GM12864 (cell line): ENCODE results near the gene LARGE1.
A peak's percentile ranks its signal among the peaks of the same experiment; 100 is the strongest.

Source experiments
- DNase-seq: peaks from one replicate; pipeline ENCODE4 v3.0.0-alpha.2; 2011; ENCODE audit warnings: low read depth
- H3K4me3 ChIP-seq: 2 replicates; pipeline ENCODE4 v1.5.1; 2011; ENCODE audit warnings: mild to moderate bottlenecking, low read depth, low read length, control low read depth
- TF ChIP-seq, protein P1 (sequence below): IDR thresholded peaks from 2 replicates; pipeline ENCODE4 v1.5.1; 2011; ENCODE audit warnings: low read depth, mild to moderate bottlenecking, moderate library complexity, low read length, control low read depth, inconsistent platforms; ENCODE audit errors: missing control alignments

The LARGE1 gene

DNA sequence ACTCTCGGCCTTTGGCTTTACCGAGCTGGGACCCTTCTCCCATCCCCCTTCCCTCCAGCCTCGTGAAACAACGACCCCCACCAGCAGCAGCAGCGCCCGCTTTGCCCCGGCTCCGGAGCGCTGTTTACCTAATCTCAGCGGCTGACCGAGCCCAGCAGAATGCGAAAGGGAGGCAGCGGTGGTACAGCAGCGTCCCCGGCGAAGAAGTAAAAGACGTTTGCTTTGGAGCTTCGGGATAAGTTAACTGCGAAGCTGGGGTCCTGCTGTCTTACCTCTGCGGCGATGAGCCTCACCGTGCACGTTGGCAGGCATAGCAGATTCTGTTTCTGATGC is 2.0 kb upstream of the LARGE1 start:
- no peak for DNase-seq
- TF ChIP-seq, protein P1, sequence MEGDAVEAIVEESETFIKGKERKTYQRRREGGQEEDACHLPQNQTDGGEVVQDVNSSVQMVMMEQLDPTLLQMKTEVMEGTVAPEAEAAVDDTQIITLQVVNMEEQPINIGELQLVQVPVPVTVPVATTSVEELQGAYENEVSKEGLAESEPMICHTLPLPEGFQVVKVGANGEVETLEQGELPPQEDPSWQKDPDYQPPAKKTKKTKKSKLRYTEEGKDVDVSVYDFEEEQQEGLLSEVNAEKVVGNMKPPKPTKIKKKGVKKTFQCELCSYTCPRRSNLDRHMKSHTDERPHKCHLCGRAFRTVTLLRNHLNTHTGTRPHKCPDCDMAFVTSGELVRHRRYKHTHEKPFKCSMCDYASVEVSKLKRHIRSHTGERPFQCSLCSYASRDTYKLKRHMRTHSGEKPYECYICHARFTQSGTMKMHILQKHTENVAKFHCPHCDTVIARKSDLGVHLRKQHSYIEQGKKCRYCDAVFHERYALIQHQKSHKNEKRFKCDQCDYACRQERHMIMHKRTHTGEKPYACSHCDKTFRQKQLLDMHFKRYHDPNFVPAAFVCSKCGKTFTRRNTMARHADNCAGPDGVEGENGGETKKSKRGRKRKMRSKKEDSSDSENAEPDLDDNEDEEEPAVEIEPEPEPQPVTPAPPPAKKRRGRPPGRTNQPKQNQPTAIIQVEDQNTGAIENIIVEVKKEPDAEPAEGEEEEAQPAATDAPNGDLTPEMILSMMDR, result no peak
- peak overlapping the region; percentile 71 for H3K4me3 ChIP-seq

DNA sequence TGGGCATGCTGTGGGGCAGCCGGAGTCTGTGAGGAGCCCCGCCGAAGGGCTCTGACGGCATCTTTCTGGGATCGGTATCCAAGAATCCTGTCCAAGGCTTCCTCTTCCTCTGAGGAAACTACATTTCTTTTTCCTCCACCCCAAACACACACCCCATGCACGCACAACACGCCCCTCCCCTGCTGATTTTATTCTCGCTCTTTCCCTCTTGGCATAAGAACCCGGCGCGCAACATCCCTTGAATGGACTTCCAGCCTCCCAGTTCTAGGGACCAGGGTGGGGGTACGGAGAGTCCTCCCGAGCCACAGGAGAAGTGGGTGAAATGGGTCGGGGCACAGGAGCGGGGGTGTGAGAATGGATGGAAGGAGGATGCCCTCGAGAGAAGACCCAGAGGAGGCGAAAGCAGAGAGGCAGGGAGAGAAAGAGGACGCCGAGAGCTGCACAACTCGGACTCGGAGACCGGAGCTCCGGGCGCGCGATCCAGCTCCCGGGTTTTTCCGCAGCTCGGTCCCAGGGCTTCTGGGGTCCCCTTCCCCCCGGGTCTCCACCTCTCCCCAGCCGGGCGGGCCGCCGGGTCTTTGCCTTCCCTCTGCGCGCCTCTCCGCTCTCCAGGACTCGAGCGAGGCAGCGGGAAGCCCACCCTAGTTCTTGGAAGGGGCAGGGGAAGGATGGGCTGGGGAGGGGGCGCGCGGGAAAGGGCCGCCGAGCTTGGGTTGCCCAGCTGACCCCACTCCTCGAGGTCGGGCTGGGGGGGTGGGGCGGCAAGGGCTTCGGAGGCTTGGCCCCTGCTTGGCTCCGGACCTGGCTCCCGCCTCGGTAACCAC is 1.5 kb upstream of the LARGE1 start:
- TF ChIP-seq, protein P1, result no peak
- H3K4me3 ChIP-seq, result peak overlapping the region; percentile 71
- DNase-seq, result no peak

DNA sequence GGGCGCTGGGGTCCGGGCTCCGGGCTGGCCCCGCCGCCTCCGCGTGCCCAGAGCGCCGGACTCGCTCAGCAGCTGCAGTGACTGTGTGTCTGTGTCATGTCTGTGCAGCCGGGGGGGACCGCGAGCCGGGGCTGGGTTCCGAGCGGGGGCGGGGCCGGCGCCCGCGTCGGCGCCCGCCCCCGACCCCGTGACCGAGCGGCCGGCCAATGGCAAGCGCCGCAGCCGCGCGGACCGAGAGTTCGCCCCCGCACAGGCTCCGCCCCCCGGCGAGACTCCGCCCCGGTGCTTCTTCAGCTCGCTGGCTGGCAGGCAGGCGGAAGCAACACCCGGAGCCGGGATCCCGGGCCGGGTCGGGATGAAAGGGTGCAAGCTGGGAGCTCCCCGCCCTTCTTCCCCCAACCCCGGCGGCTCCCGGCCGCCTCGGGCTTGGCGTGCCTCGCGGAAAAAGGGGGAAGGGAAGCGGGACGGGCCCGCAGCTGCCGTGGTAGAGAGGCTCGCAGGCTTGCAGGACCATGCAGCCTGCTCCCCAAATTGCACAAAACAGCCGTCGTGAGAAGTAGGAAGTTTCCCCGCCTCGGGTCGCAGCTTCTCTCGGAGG is 750 bp upstream of the LARGE1 start:
- TF ChIP-seq, protein P1, result no peak
- peak; percentile 79 for DNase-seq
- H3K4me3 ChIP-seq, result peak overlapping the region; percentile 94

DNA sequence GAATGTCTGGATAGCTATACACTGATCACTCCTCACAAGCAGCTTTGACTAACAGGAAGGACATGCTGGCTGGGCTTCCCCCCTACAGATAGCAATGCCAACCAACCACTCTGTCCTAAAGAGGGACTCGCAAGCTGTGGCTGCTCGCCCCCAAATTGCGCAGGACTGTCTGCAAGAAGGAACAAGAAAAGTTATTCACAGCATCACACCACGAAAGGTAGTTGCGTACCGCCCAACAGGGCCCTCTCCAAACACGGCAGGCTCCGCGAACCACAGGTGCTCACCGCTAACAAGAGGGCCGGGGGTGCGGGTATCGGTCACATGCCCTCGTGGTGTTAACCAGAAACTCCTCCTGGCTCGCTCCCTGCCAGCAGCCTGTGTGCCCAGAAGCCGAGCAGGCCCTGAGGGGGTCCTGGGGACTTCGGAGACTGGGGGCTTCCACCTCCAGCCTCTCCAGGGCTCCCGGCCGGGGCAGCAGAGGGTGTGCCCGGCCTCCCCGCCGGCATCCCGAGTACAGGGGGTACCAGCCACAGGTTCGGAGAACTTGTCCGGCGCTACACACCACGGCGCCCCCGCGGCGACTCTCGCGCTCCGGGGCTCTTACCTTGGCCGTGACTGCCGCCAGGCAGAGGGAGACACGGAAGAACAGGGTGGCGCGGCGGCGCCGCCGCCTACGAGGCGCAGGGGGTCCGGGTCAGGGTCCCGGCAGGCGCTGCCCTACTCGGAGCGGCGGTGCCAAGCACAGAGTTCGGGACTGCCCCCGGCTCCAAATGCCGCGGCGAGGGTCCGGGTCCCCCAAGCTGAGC is 682 bp downstream of the LARGE1 start:
- DNase-seq, result no peak
- H3K4me3 ChIP-seq, result peak overlapping the region; percentile 94
- TF ChIP-seq, protein P1, result no peak

DNA sequence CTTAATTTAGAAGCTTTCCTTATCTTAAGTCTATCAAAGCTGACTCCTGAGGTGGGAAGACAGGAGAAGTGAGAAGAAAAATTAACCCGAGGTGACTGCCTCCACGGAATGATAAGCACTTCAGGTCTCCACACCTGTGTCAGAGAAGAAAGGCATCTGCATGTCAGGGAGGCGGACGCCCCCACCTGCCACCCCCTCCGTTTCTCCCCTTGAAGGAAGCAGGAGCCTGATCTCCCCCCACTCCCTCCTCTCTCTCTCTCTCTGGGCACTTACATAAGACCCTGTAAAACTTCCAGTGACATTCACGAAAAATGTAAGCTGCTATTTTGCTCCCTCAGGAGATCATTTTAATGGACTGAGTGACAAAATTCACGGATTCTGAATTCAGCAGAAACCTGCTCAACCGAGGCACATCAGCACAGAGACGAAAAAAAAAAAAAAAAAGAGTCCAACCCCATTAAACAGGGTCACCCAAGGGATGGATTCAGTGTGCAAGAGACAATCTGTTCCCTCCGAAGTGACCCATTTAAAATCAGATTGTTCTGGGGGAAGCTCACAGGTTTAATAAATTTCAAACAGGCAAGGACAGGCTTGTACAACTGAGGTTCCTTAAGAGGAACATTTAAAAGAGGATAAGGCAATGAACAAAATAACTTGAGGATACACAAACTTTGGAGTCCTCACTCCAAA is 1.5 kb downstream of the LARGE1 start:
- DNase-seq, result no peak
- peak overlapping the region; percentile 94 for H3K4me3 ChIP-seq
- TF ChIP-seq, protein P1, result no peak

DNA sequence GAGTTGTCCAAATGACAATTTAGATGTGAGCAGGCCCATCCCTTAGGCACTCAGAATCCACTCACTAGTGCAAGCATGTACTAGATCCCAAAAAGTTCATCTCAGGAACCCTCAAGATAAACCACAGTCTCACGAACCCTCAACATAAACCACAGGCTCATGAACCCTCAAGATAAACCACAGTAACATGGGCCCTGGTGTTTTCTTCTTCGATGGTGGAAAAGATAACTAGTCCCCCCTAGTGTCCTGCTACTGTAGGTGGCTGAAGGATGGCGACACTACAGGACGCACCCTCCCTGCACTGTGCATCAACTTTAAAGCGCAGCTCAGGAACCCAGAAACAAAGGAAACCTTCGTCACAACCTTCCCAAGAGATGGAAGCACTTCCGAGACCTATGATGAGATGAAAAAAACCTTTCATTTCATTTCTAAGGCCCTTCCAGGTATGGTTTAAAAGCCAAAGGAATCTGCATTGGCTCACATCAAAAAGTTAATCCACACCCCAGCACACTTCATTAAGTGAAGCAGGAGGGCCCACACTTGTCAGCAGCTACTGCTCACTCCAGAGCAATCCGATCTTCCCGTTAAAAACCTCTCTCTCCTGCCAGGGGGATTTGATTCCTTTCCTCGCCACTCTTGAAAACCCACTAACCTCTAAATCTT is 2.4 kb downstream of the LARGE1 start:
- TF ChIP-seq, protein P1, result peak; percentile 65
- peak; percentile 50 for DNase-seq
- no peak overlapping the region; the same call in 1 of the 2 replicates for H3K4me3 ChIP-seq
